Nephron progenitor cell (in vitro differentiated cells): Measurements from ENCODE around the gene PRPF38A.
A peak's percentile ranks its signal among the peaks of the same experiment; 100 is the strongest.

Experiments
- DNase-seq: peaks from one replicate; pipeline ENCODE4 v3.0.0; 2021
- H3K27ac Mint-ChIP-seq: 2 replicates; pipeline ENCODE4 v1.8.0; 2021; ENCODE audit warnings: mild to moderate bottlenecking, moderate library complexity, mixed read lengths
- H3K27me3 Mint-ChIP-seq: 2 replicates; pipeline ENCODE4 v1.8.0; 2021; ENCODE audit warnings: mild to moderate bottlenecking, low read depth, mixed read lengths; ENCODE audit not compliant: poor library complexity
- H3K36me3 Mint-ChIP-seq: 2 replicates; pipeline ENCODE4 v1.8.0; 2021; ENCODE audit warnings: low read depth, mixed read lengths
- H3K4me1 Mint-ChIP-seq: 2 replicates; pipeline ENCODE4 v1.8.0; 2021; ENCODE audit warnings: mixed read lengths
- H3K4me3 Mint-ChIP-seq: 2 replicates; pipeline ENCODE4 v1.8.0; 2021; ENCODE audit warnings: mild to moderate bottlenecking, moderate library complexity, mixed read lengths
- H3K9me3 Mint-ChIP-seq: 2 replicates; pipeline ENCODE4 v1.8.0; 2021; ENCODE audit warnings: mild to moderate bottlenecking, moderate library complexity, mixed read lengths
- CTCF ChIP-seq: fragments of 200-600 bp; sonication (generic); IDR thresholded peaks from 2 replicates; pipeline ENCODE4 v1.5.0; 2021; ENCODE audit warnings: antibody characterized with exemption

The PRPF38A gene

GRCh38 chr1:52423771-52424170 is 19.4 kb downstream of the PRPF38A start:
- H3K27ac Mint-ChIP-seq: peak overlapping the region; percentile 44
- no peaks in the 10 kb centered on the region for H3K4me1 Mint-ChIP-seq
- H3K9me3 Mint-ChIP-seq: no peaks in the 10 kb centered on the region
- no peak overlapping the region for H3K4me3 Mint-ChIP-seq
- no peak for TF ChIP-seq CTCF
- no peaks in the 10 kb centered on the region for H3K27me3 Mint-ChIP-seq
- no peak for DNase-seq
- H3K36me3 Mint-ChIP-seq: peaks cover 46% of the 10 kb centered on the region

- peak overlapping the region; percentile 44 for H3K27ac Mint-ChIP-seq
- H3K36me3 Mint-ChIP-seq: peaks cover 47% of the 10 kb centered on the region
- H3K4me1 Mint-ChIP-seq: no peaks in the 10 kb centered on the region
- H3K27me3 Mint-ChIP-seq: no peaks in the 10 kb centered on the region
- H3K9me3 Mint-ChIP-seq: no peaks in the 10 kb centered on the region
- H3K4me3 Mint-ChIP-seq: no peak overlapping the region
- TF ChIP-seq CTCF: no peak
- DNase-seq: no peak
Measured at GRCh38 chr1:52424231-52424636, 19.8 kb downstream of the PRPF38A start.

GRCh38 chr1:52424813-52425212 is 20.4 kb downstream of the PRPF38A start:
- no peak for TF ChIP-seq CTCF
- Mint-ChIP-seq H3K9me3 (no peaks in the 10 kb centered on the region), H3K4me1 (no peaks in the 10 kb centered on the region), H3K4me3 (no peak overlapping the region), H3K36me3 (peaks cover 44% of the 10 kb centered on the region), H3K27ac (peak overlapping the region; percentile 0), H3K27me3 (no peaks in the 10 kb centered on the region)
- no peak for DNase-seq

- no peak for TF ChIP-seq CTCF
- H3K4me3 Mint-ChIP-seq: no peak overlapping the region
- DNase-seq: no peak
- H3K27ac Mint-ChIP-seq: peak overlapping the region; percentile 26
- H3K9me3 Mint-ChIP-seq: no peaks in the 10 kb centered on the region
- H3K36me3 Mint-ChIP-seq: peaks cover 53% of the 10 kb centered on the region
- no peaks in the 10 kb centered on the region for H3K4me1 Mint-ChIP-seq
- no peaks in the 10 kb centered on the region for H3K27me3 Mint-ChIP-seq
Measured at GRCh38 chr1:52426371-52426770, 22.0 kb downstream of the PRPF38A start.

- no peak overlapping the region for H3K4me3 Mint-ChIP-seq
- H3K36me3 Mint-ChIP-seq: peaks cover 61% of the 10 kb centered on the region
- no peak for TF ChIP-seq CTCF
- DNase-seq: no peak
- no peaks in the 10 kb centered on the region for H3K9me3 Mint-ChIP-seq
- no peaks in the 10 kb centered on the region for H3K4me1 Mint-ChIP-seq
- H3K27me3 Mint-ChIP-seq: no peaks in the 10 kb centered on the region
- peak overlapping the region; percentile 1 for H3K27ac Mint-ChIP-seq
Measured at GRCh38 chr1:52427152-52427551, 22.8 kb downstream of the PRPF38A start.

GRCh38 chr1:52432807-52433206 is 28.4 kb downstream of the PRPF38A start:
- H3K27ac Mint-ChIP-seq: peak overlapping the region; percentile 75
- no peak for TF ChIP-seq CTCF
- H3K9me3 Mint-ChIP-seq: no peaks in the 10 kb centered on the region
- DNase-seq: no peak
- H3K4me3 Mint-ChIP-seq: no peak overlapping the region
- peaks cover 4% of the 10 kb centered on the region for H3K4me1 Mint-ChIP-seq
- no peaks in the 10 kb centered on the region for H3K27me3 Mint-ChIP-seq
- H3K36me3 Mint-ChIP-seq: peaks cover 82% of the 10 kb centered on the region
